Body of pancreas (tissue), 4 donors: ENCODE results near the gene DLGAP1.

Experiments used
- CTCF ChIP-seq, 7 experiments: fragments of 450-650 bp in 4 of 7; fragments of 200-600 bp in 3 of 7; sonication (generic) in 3 of 7; IDR thresholded peaks; one replicate each; pipeline ENCODE4 v1.5.1; 2016 to 2019; ENCODE audit warnings: antibody characterized with exemption in 7 of 7
- POLR2A ChIP-seq, 3 donors: fragments of 450-650 bp; IDR thresholded peaks; one replicate each; pipeline ENCODE4 v1.6.1; 2016; ENCODE audit warnings: antibody characterized with exemption in 3 of 3, mild to moderate bottlenecking in 2 of 3

GRCh38 chr18:3993941-3994687 lies 461.0 kb downstream of the DLGAP1 start:
- no peak for TF ChIP-seq CTCF (IDR thresholded peaks at IDR 0.05)
- no peak for TF ChIP-seq POLR2A (IDR thresholded peaks at IDR 0.05)
